PC-9 (cell line): ENCODE results near the gene SEC16A.

ENCODE experiments used
- CTCF ChIP-seq: fragments of 200-600 bp; sonication (generic); conservative IDR thresholded peaks from 2 replicates; pipeline ENCODE4 v1.6.1; 2017; ENCODE audit warnings: mixed run types, antibody characterized with exemption, mild to moderate bottlenecking, moderate library complexity
- EZH2 ChIP-seq: fragments of 200-600 bp; sonication (generic); IDR thresholded peaks from 2 replicates; pipeline ENCODE4 v1.8.0; 2017; ENCODE audit warnings: antibody characterized with exemption, low read depth

GRCh38 chr9:136459425-136459824 is 23.4 kb downstream of the SEC16A start:
- TF ChIP-seq CTCF: no peak
- TF ChIP-seq EZH2: no peak
